Activated CD4-positive, alpha-beta T cell treated with anti-CD3 and anti-CD28 coated beads, Interleukin-2, Interleukin-6, amounts not matched to agents 100 ng/mL and 50 ng/mL, durations not matched to agents 16 hours and 8 hours (primary cell): ENCODE measurements around the gene KCNQ1.

Source experiments
- DNase-seq: peaks from one replicate; pipeline ENCODE4 v3.0.0-alpha.2; 2020

Gene KCNQ1

GRCh38 chr11:2426221-2426620, 18.6 kb upstream of the KCNQ1 start:
- DNase-seq = no peak

GRCh38 chr11:2426826-2427521, 17.8 kb upstream of the KCNQ1 start:
- DNase-seq = no peak

GRCh38 chr11:2427721-2428321, 17.0 kb upstream of the KCNQ1 start:
- DNase-seq = no peak

GRCh38 chr11:2428322-2428795, 16.4 kb upstream of the KCNQ1 start:
- peak; percentile 84 for DNase-seq

- no peak for DNase-seq
Measured at GRCh38 chr11:2431395-2431794, 13.4 kb upstream of the KCNQ1 start.

- DNase-seq = no peak
Measured at GRCh38 chr11:2432171-2432621, 12.6 kb upstream of the KCNQ1 start.

GRCh38 chr11:2432628-2433071, 12.2 kb upstream of the KCNQ1 start:
- DNase-seq = no peak

GRCh38 chr11:2433106-2433925, 11.5 kb upstream of the KCNQ1 start:
- DNase-seq = no peak

GRCh38 chr11:2434008-2434407, 10.8 kb upstream of the KCNQ1 start:
- no peak for DNase-seq

- DNase-seq = no peak
Measured at GRCh38 chr11:2434506-2435255, 10.1 kb upstream of the KCNQ1 start.

GRCh38 chr11:2435288-2436012, 9.4 kb upstream of the KCNQ1 start:
- DNase-seq = no peak

GRCh38 chr11:2436013-2436520, 8.7 kb upstream of the KCNQ1 start:
- no peak for DNase-seq

GRCh38 chr11:2436521-2437031, 8.2 kb upstream of the KCNQ1 start:
- no peak for DNase-seq

GRCh38 chr11:2437516-2437915, 7.3 kb upstream of the KCNQ1 start:
- no peak for DNase-seq

GRCh38 chr11:2439820-2440219, 5.0 kb upstream of the KCNQ1 start:
- DNase-seq = no peak

GRCh38 chr11:2440646-2441045, 4.2 kb upstream of the KCNQ1 start:
- DNase-seq = no peak

- DNase-seq = no peak
Measured at GRCh38 chr11:2441171-2441570, 3.6 kb upstream of the KCNQ1 start.

- no peak for DNase-seq
Measured at GRCh38 chr11:2442589-2442988, 2.2 kb upstream of the KCNQ1 start.

- no peak for DNase-seq
Measured at GRCh38 chr11:2443406-2443805, 1.4 kb upstream of the KCNQ1 start.

- peak; percentile 51 for DNase-seq
Measured at GRCh38 chr11:2443881-2444820, 657 bp upstream of the KCNQ1 start, which contains the start of gene TRPM5. TRPM5 (minus strand) TSS chr11:2444514; CDS start chr11:2423036, 21,478 bp downstream.
